Measurements from ENCODE around the gene CNGB1.
"Not testable (repeated sequence)": the region's sequence is repeated elsewhere in the genome, so short reads cannot be mapped to it uniquely, and the experiment has no call there.

- TF ChIP-seq CTCF, POLR2A, POLR2AphosphoS5, EP300 (IDR thresholded peaks at IDR 0.05): not testable (repeated sequence)
Observed at GRCh38 chr16:58004736-58005135, 33.8 kb upstream of the CNGB1 start.
